ENCODE measurements around the gene AP4S1.

Gene AP4S1

GRCh38 chr14:31009836-31010574, 15.4 kb upstream of the AP4S1 start:
- no peak for DNase-seq (ENCODE audit: low spot score)
- TF ChIP-seq CTCF (IDR thresholded peaks at IDR 0.05; ENCODE audit: extremely low read depth, missing control alignments) = no peak

GRCh38 chr14:31010935-31011334, 14.5 kb upstream of the AP4S1 start:
- no peak for DNase-seq (ENCODE audit: low spot score)
- no peak for TF ChIP-seq CTCF (IDR thresholded peaks at IDR 0.05; ENCODE audit: extremely low read depth, missing control alignments)

- TF ChIP-seq CTCF (IDR thresholded peaks at IDR 0.05; ENCODE audit: extremely low read depth, missing control alignments) = no peak
- no peak for DNase-seq (ENCODE audit: low spot score)
Observed at GRCh38 chr14:31013841-31014240, 11.6 kb upstream of the AP4S1 start.

- no peak for DNase-seq (ENCODE audit: low spot score)
- no peak for TF ChIP-seq CTCF (IDR thresholded peaks at IDR 0.05; ENCODE audit: extremely low read depth, missing control alignments)
Observed at GRCh38 chr14:31018057-31018645, 7.3 kb upstream of the AP4S1 start.

GRCh38 chr14:31020834-31021575, 4.4 kb upstream of the AP4S1 start:
- DNase-seq (ENCODE audit: low spot score) = no peak
- no peak for TF ChIP-seq CTCF (IDR thresholded peaks at IDR 0.05; ENCODE audit: extremely low read depth, missing control alignments)

GRCh38 chr14:31021576-31021949, 3.9 kb upstream of the AP4S1 start:
- TF ChIP-seq CTCF (IDR thresholded peaks at IDR 0.05; ENCODE audit: extremely low read depth, missing control alignments) = no peak
- no peak for DNase-seq (ENCODE audit: low spot score)

GRCh38 chr14:31022386-31022785, 3.1 kb upstream of the AP4S1 start:
- no peak for DNase-seq (ENCODE audit: low spot score)
- no peak for TF ChIP-seq CTCF (IDR thresholded peaks at IDR 0.05; ENCODE audit: extremely low read depth, missing control alignments)

Measured in GM20000 (cell line).